IPS-11a (cell line): ENCODE results near the gene SYT7.
"Not testable (repeated sequence)": the region's sequence is repeated elsewhere in the genome, so short reads cannot be mapped to it uniquely, and the experiment has no call there.

Source experiments
- H3K4me3 ChIP-seq: one replicate; pipeline ENCODE4 v1.5.1; 2013; ENCODE audit warnings: low read depth, low read length, control low read depth

The SYT7 gene

GRCh38 chr11:61480994-61481335 lies 99.9 kb downstream of the SYT7 start:
- H3K4me3 ChIP-seq, result no peak overlapping the region

DNA sequence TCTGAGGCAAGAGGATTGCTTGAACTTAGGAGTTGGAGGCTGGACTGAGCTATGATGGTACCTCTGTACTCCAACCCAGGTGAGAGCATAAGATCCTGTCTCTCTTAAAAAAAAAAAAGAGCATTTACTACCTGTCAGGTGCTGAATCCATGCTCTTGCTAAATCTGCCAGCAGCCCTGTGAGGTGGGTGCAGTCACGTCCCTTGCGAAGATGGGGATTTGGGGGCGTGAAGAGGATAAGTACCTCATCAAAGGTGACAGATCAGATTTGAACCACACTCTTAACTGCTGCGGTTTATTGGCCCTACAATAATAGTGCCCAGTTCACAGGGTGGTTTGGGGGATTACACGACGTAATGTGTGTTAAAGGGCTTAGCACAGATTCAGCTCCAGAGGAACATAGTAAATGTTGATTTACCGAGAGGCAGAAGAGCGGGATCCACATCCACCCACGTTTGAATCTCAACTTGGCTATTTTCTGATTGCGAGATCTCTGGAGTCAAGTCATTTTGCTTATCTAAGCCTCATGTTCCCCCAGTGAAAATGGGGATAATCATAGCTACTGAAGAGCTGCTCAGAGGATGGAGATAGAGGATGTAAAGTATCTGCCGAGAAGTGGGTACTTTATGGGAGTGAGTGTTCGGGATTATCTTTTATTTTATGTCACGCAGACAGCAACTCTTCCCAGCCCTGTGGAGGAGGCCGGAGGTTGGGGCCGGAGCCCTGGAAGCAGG lies 100.4 kb downstream of the SYT7 start:
- H3K4me3 ChIP-seq, result no peak overlapping the region

GRCh38 chr11:61479360-61480058 lies 101.4 kb downstream of the SYT7 start:
- H3K4me3 ChIP-seq, result not testable (repeated sequence)

DNA sequence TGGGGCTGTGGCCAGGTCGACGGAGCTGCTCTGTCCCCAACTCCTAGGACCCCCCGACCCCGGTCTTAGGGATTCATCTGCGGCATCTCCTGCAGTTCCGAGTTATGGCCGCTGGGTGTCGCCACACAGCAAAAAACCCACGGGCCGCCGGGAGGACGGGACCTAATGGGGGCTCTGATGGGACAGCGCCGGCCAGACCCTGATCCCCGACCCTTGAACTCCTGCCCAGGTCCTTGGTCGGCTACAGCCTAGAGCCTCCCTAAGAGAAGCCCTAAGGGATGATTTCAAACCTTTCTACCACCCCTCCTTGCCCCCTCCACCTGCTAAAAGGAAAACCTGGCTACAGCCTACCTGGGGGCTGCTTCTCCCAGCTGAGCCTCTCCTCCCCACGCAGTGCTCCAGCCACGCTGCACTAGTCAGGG lies 103.1 kb downstream of the SYT7 start:
- no peak overlapping the region for H3K4me3 ChIP-seq

DNA sequence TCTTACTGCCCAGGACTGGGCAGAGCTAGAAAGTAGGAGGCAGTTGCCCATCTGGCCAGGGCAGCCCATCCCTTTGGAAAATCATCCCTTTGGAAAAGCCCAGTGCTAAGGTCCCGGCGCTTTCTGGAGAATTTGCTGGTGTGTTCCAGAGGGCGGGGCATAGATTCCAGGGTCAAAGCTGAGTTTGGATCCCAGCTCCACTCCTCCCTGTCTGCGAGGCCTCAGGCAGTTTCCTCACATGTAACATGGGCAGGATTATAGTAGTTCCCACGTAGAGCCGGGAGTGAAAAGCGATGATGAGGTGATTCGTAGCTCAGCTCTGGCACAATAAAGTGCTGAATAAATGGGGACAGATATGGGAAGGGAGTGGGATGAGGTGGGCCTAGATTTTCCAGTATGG lies 103.8 kb downstream of the SYT7 start:
- H3K4me3 ChIP-seq, result no peak overlapping the region

- no peak overlapping the region for H3K4me3 ChIP-seq
These were observed 104.5 kb downstream of the SYT7 start for GRCh38 chr11:61476371-61476770.

GRCh38 chr11:61475433-61475832 lies 105.4 kb downstream of the SYT7 start:
- no peak overlapping the region for H3K4me3 ChIP-seq

DNA sequence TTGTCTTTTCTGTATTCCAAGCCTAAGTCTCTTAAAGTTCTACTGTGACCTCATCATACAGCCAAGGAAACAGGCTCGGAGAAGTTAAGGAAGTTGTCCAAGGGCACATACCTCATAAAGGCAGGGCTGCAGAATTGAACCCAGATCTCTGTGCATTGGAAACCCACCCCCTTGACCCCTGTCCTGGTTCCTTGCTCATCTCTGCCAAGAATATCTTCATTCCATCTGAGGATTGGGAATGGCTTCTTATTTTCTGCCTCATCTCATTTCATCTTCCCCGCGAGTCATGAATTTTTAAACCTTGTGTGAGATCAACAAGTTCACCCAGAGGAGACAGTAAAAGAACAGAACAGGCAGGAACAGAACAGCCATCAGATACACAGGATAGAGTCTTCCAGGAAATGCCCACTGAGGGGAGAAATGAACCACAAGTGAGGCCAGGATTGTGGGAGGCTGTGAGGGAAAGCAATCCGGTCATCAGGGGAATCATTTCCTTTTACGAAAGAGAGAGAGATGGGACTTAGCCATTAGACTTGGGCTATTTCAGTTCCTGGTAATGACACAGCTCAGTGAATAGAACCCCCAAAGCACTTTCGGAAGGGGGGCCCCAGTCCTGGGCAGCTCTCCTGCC lies 106.7 kb downstream of the SYT7 start:
- no peak overlapping the region for H3K4me3 ChIP-seq

DNA sequence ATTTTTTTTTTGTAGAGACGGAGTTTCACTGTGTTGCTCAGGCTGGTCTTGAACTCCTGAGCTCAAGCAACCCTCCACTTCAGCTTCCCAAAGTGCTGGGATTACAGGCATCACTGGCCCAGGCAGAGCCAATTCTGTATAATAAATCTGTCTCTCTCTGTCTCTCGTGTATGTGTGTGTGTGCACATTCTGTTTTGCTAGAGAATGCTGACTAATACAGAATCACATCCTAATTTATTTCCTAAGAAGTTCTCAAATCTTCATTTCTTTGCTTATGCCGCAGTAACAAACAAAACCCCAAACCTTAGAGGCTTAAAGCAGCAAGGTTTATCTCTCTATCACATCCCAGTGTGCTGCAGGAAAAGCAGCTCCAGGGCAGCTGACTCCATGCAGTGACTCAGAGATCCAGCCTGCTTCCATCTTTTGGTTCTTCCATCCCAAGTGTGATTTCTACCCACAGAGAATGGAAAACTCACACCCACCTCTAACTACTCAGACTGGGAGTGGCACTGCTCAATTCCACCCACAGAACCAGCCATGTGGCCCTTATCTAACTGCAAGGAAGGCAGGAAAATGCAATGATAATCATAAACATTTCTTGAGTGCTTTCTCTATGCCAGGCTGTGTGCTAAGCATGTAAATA lies 107.4 kb downstream of the SYT7 start:
- H3K4me3 ChIP-seq, result no peak overlapping the region

DNA sequence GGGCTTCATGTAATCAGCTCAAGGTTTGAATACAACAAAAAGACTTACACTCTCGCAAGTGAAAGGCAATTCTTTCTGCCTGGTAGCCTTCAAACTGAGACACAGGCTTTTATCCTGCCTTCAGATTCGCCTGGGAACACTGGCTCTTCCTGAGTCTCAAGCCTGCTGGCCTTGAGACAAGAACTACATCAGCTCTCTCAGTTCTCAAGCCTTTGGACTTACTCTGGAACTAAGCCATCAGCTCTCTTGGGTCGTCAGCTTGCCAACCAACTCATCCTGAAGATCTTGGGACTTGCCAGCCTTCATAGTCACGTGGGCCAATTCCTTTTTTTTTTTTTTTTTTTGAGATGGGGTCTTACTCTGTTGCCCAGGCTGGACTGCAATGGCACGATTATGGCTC lies 108.0 kb downstream of the SYT7 start:
- no peak overlapping the region for H3K4me3 ChIP-seq

DNA sequence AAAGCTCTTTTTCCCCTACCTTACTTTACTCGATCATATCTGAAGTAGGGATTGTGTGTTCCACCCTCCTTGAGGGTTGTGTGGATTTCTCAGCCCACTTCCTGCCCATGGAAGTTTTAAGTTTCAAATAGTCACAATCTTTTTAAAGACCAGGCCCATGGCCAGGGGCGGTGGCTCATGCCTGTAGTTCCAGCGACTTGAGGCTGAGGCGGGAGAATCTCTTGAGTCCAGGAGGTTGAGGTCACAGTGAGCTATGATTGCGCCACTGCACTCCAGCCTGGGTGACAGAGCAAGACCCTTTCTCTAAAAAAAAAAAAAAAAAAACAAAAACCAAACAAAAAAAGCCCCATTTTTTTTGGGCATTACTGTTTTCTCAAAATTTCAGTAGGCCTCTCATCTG lies 108.6 kb downstream of the SYT7 start:
- H3K4me3 ChIP-seq, result no peak overlapping the region

GRCh38 chr11:61468002-61468401 lies 112.9 kb downstream of the SYT7 start:
- H3K4me3 ChIP-seq, result no peak overlapping the region

GRCh38 chr11:61467602-61468001 lies 113.3 kb downstream of the SYT7 start:
- not testable (repeated sequence) for H3K4me3 ChIP-seq
